Transverse colon (tissue), 3 donors: ENCODE data around the gene CHPF2.

ENCODE experiments used
- EP300 ChIP-seq: sonication (generic); formaldehyde crosslinking; IDR thresholded peaks from one replicate; pipeline ENCODE4 v1.6.1; 2017; ENCODE audit warnings: antibody characterized with exemption, low read depth
- POLR2A ChIP-seq: fragments of 450-650 bp; IDR thresholded peaks from one replicate; pipeline ENCODE4 v1.6.1; 2016; ENCODE audit warnings: antibody characterized with exemption, mild to moderate bottlenecking, moderate library complexity
- TF ChIP-seq, protein P1 (sequence below), 5 experiments: fragments of 200-600 bp in 3 of 5; fragments of 450-650 bp in 2 of 5; sonication (generic) in 3 of 5; IDR thresholded peaks; 1 replicate in 2 of 5; 2 replicates in 3 of 5; pipeline ENCODE4 v1.5.1; 2016 to 2017; ENCODE audit warnings: antibody characterized with exemption in 5 of 5, inconsistent platforms in 3 of 5, mild to moderate bottlenecking in 2 of 5, moderate library complexity in 1 of 5

DNA sequence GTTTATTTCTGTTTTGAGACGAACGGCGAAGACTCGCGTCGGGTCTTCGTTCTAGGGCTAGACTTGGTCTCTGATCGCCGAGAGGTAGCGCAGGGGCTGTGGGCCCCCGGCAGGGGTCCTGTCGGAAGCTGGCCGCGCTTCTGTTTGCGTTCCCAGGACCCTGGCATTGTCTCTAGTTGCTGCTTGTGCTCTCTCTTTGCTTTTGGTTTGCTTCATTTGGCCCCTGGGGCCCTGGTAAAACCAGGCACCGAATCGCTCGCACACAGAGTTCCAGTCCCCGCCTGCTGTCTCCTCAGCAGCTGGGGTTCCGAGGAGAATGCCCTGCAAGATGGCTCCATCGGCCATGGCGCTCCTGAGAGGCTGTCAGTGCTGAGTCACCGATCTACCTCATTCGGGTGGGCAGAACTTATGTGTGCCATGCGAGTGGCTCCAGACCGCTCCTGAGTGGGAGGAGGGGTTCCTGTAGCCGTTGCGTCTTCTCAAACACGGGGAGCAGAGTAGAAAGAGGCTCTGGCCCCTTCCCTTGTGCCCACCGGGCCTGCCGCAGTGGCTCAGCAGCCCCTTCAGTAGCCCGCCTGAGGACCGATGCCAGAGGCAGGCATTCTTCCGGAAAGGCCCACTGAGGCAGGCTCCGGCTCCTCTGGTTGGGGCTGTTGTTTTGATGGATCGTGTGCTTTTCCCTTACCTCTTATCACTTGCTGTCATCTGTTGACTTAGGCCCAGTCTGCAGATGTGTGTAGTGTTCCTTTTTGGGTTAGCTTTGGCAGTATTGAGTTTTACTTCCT lies 826 bp downstream of the CHPF2 start:
- TF ChIP-seq POLR2A: no peak
- no peak for TF ChIP-seq EP300
- TF ChIP-seq, protein P1, sequence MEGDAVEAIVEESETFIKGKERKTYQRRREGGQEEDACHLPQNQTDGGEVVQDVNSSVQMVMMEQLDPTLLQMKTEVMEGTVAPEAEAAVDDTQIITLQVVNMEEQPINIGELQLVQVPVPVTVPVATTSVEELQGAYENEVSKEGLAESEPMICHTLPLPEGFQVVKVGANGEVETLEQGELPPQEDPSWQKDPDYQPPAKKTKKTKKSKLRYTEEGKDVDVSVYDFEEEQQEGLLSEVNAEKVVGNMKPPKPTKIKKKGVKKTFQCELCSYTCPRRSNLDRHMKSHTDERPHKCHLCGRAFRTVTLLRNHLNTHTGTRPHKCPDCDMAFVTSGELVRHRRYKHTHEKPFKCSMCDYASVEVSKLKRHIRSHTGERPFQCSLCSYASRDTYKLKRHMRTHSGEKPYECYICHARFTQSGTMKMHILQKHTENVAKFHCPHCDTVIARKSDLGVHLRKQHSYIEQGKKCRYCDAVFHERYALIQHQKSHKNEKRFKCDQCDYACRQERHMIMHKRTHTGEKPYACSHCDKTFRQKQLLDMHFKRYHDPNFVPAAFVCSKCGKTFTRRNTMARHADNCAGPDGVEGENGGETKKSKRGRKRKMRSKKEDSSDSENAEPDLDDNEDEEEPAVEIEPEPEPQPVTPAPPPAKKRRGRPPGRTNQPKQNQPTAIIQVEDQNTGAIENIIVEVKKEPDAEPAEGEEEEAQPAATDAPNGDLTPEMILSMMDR (IDR thresholded peaks at IDR 0.05): no peak
